Activated naive CD8-positive, alpha-beta T cell (primary cell): Measurements from ENCODE around the gene PRLR.

ENCODE experiments used
- H3K27ac Mint-ChIP-seq: one replicate; pipeline ENCODE4 v1.8.0; 2021; ENCODE audit warnings: mixed read lengths
- H3K27me3 Mint-ChIP-seq: one replicate; pipeline ENCODE4 v1.8.0; 2021; ENCODE audit warnings: mixed read lengths
- H3K36me3 Mint-ChIP-seq: one replicate; pipeline ENCODE4 v1.8.0; 2021; ENCODE audit warnings: mixed read lengths
- H3K4me1 Mint-ChIP-seq: one replicate; pipeline ENCODE4 v1.8.0; 2021; ENCODE audit warnings: low read depth, mixed read lengths
- H3K4me3 Mint-ChIP-seq: one replicate; pipeline ENCODE4 v1.8.0; 2021; ENCODE audit warnings: mild to moderate bottlenecking, mixed read lengths
- H3K9me3 Mint-ChIP-seq: one replicate; pipeline ENCODE4 v1.8.0; 2021; ENCODE audit warnings: low read depth, mixed read lengths

The PRLR gene

DNA sequence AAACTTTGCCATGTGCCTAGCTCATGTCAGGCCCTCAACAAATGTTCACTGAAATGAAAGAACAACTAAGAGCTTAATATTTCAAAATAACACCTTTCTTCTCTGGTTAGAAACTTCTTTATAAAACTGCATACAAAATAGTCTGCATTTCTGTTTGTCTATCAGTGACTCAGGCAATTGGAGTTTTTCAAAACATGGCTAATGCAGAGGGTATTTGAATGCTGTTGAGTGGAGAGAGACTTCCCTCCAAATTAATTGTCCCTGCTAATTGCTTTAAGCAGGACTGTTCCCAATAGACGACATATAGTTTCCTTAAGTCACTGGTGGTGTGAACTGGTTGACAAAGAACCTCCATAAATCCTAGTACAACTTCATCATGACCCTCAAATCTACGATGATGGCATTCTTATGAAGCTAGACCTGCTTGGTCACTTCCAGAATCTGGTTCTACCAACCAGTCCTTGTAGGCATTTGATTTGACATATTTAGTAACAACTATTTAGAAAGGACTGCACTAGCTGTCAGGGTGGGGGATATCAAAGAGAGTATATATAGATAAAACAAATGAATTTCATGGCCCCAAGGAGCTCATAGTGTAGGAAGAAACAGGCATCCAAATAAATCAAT, 84.5 kb downstream of the PRLR start:
- no peak overlapping the region for H3K27ac Mint-ChIP-seq

GRCh38 chr5:35145012-35145411, 85.3 kb downstream of the PRLR start:
- Mint-ChIP-seq H3K9me3 (no peaks in the 10 kb centered on the region), H3K27ac (no peak overlapping the region), H3K27me3 (peaks cover 14% of the 10 kb centered on the region), H3K4me3 (no peak overlapping the region), H3K36me3 (no peaks in the 10 kb centered on the region), H3K4me1 (no peaks in the 10 kb centered on the region)

More for the DNA sequence above, 84.5 kb downstream of the PRLR start:
- Mint-ChIP-seq H3K4me1 (no peaks in the 10 kb centered on the region), H3K27me3 (peaks cover 14% of the 10 kb centered on the region), H3K4me3 (no peak overlapping the region), H3K36me3 (no peaks in the 10 kb centered on the region), H3K9me3 (no peaks in the 10 kb centered on the region)

- H3K4me3 Mint-ChIP-seq = no peak overlapping the region
- H3K9me3 Mint-ChIP-seq = no peaks in the 10 kb centered on the region
- H3K27ac Mint-ChIP-seq = no peak overlapping the region
- no peaks in the 10 kb centered on the region for H3K36me3 Mint-ChIP-seq
- H3K27me3 Mint-ChIP-seq = peaks cover 12% of the 10 kb centered on the region
- no peaks in the 10 kb centered on the region for H3K4me1 Mint-ChIP-seq
Measured at GRCh38 chr5:35143841-35144240, 86.4 kb downstream of the PRLR start.

GRCh38 chr5:35141739-35142138, 88.5 kb downstream of the PRLR start:
- Mint-ChIP-seq H3K27me3 (peaks cover 16% of the 10 kb centered on the region), H3K4me3 (no peak overlapping the region), H3K9me3 (no peaks in the 10 kb centered on the region), H3K4me1 (no peaks in the 10 kb centered on the region), H3K36me3 (no peaks in the 10 kb centered on the region), H3K27ac (no peak overlapping the region)

DNA sequence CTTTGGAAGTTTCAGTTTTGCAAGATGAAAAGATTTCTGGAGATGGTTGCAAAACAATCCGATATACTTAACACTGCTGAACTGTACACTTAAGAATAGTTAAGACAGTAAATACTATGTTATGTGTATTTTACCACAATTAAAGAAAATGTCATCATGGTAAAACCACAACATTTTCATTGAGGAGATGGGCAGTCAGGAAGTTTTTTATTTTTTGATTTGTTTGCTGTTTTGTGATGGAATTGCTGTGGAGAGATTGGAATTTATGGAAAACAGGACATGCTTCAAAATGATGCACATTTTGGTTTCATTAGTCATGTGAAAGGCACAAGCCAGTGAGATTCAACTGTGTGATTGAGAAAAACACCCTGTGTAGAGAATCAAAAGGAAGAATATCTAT, 92.1 kb downstream of the PRLR start:
- H3K9me3 Mint-ChIP-seq = no peaks in the 10 kb centered on the region
- no peaks in the 10 kb centered on the region for H3K36me3 Mint-ChIP-seq
- peaks cover 15% of the 10 kb centered on the region for H3K27me3 Mint-ChIP-seq
- H3K27ac Mint-ChIP-seq = no peak overlapping the region
- H3K4me1 Mint-ChIP-seq = peaks cover 7% of the 10 kb centered on the region
- H3K4me3 Mint-ChIP-seq = no peak overlapping the region

GRCh38 chr5:35136386-35136785, 93.9 kb downstream of the PRLR start:
- Mint-ChIP-seq H3K27ac (no peak overlapping the region), H3K4me1 (peaks cover 7% of the 10 kb centered on the region), H3K27me3 (peaks cover 22% of the 10 kb centered on the region), H3K4me3 (no peak overlapping the region), H3K36me3 (no peaks in the 10 kb centered on the region), H3K9me3 (no peaks in the 10 kb centered on the region)

DNA sequence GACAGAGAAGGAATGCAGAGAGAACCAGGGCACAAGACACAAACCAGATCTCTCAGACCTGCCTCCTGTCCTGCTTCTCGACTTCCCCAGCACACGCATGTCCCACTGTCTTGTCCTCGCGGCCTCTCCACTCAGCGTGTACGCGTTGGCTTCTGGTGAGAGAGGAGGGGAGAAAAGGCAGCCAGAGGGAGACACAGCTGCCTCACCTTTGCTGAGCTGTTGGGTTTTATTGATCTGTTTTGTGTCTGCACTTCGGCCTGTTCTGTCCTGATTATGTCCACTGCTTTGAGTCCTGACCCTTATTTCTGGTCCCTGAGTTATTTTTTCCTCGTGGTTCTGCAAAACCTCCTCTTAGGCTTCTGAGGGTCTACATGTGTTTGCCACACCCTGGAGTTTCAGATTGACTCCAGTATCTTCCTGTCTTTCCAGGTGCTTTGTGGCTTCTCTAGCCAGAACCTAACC, 95.0 kb downstream of the PRLR start:
- Mint-ChIP-seq H3K36me3 (no peaks in the 10 kb centered on the region), H3K4me1 (peaks cover 11% of the 10 kb centered on the region), H3K9me3 (no peaks in the 10 kb centered on the region), H3K27me3 (peaks cover 29% of the 10 kb centered on the region), H3K4me3 (no peak overlapping the region), H3K27ac (no peak overlapping the region)

GRCh38 chr5:35134278-35135030, 95.8 kb downstream of the PRLR start:
- Mint-ChIP-seq H3K4me3 (no peak overlapping the region), H3K27me3 (peaks cover 31% of the 10 kb centered on the region), H3K27ac (no peak overlapping the region), H3K36me3 (no peaks in the 10 kb centered on the region), H3K9me3 (no peaks in the 10 kb centered on the region), H3K4me1 (peaks cover 19% of the 10 kb centered on the region)

- H3K27me3 Mint-ChIP-seq = peaks cover 33% of the 10 kb centered on the region
- H3K4me1 Mint-ChIP-seq = peaks cover 21% of the 10 kb centered on the region
- H3K4me3 Mint-ChIP-seq = no peak overlapping the region
Measured at GRCh38 chr5:35133186-35133585, 97.1 kb downstream of the PRLR start.

GRCh38 chr5:35131723-35132122, 98.6 kb downstream of the PRLR start:
- no peak overlapping the region for H3K4me3 Mint-ChIP-seq
- H3K36me3 Mint-ChIP-seq = no peaks in the 10 kb centered on the region
- no peak overlapping the region for H3K27ac Mint-ChIP-seq
- peaks cover 21% of the 10 kb centered on the region for H3K4me1 Mint-ChIP-seq
- peaks cover 40% of the 10 kb centered on the region for H3K27me3 Mint-ChIP-seq
- H3K9me3 Mint-ChIP-seq = no peaks in the 10 kb centered on the region

More at GRCh38 chr5:35133186-35133585, 97.1 kb downstream of the PRLR start:
- H3K9me3 Mint-ChIP-seq = no peaks in the 10 kb centered on the region
- H3K36me3 Mint-ChIP-seq = no peaks in the 10 kb centered on the region
- H3K27ac Mint-ChIP-seq = no peak overlapping the region

GRCh38 chr5:35129921-35130485, 100.3 kb downstream of the PRLR start:
- Mint-ChIP-seq H3K4me3 (no peak overlapping the region), H3K4me1 (peaks cover 14% of the 10 kb centered on the region)

GRCh38 chr5:35129276-35129675, 101.0 kb downstream of the PRLR start:
- peaks cover 33% of the 10 kb centered on the region for H3K27me3 Mint-ChIP-seq
- peaks cover 14% of the 10 kb centered on the region for H3K4me1 Mint-ChIP-seq
- H3K9me3 Mint-ChIP-seq = no peaks in the 10 kb centered on the region
- H3K27ac Mint-ChIP-seq = no peak overlapping the region
- H3K4me3 Mint-ChIP-seq = no peak overlapping the region
- H3K36me3 Mint-ChIP-seq = no peaks in the 10 kb centered on the region

More at GRCh38 chr5:35129921-35130485, 100.3 kb downstream of the PRLR start:
- Mint-ChIP-seq H3K9me3 (no peaks in the 10 kb centered on the region), H3K36me3 (no peaks in the 10 kb centered on the region), H3K27me3 (peaks cover 37% of the 10 kb centered on the region), H3K27ac (no peak overlapping the region)

- no peak overlapping the region for H3K27ac Mint-ChIP-seq
- peaks cover 14% of the 10 kb centered on the region for H3K4me1 Mint-ChIP-seq
- H3K9me3 Mint-ChIP-seq = no peaks in the 10 kb centered on the region
- peaks cover 25% of the 10 kb centered on the region for H3K27me3 Mint-ChIP-seq
- H3K36me3 Mint-ChIP-seq = no peaks in the 10 kb centered on the region
- H3K4me3 Mint-ChIP-seq = no peak overlapping the region
Measured at GRCh38 chr5:35127006-35127405, 103.3 kb downstream of the PRLR start.

GRCh38 chr5:35125746-35126145, 104.5 kb downstream of the PRLR start:
- peaks cover 19% of the 10 kb centered on the region for H3K27me3 Mint-ChIP-seq
- H3K27ac Mint-ChIP-seq = no peak overlapping the region
- H3K9me3 Mint-ChIP-seq = no peaks in the 10 kb centered on the region
- H3K4me1 Mint-ChIP-seq = peaks cover 14% of the 10 kb centered on the region
- H3K36me3 Mint-ChIP-seq = no peaks in the 10 kb centered on the region
- no peak overlapping the region for H3K4me3 Mint-ChIP-seq

GRCh38 chr5:35124932-35125331, 105.4 kb downstream of the PRLR start:
- no peak overlapping the region for H3K4me3 Mint-ChIP-seq
- peaks cover 7% of the 10 kb centered on the region for H3K4me1 Mint-ChIP-seq
- no peak overlapping the region for H3K27ac Mint-ChIP-seq
- no peaks in the 10 kb centered on the region for H3K9me3 Mint-ChIP-seq
- peaks cover 13% of the 10 kb centered on the region for H3K27me3 Mint-ChIP-seq
- no peaks in the 10 kb centered on the region for H3K36me3 Mint-ChIP-seq
